Measurements from ENCODE around the gene BSG. TPM values are rescaled to one million over a fixed set of nuclear protein-coding genes. Genes with fewer than 3 reads are reported as not detected.

The BSG gene
- polyA plus RNA-seq, 1 donor from 2014 or later: 209 TPM

- Histone ChIP-seq H3K4me3 (ENCODE audit: low read length) (no peak overlapping the region), H3F3A (ENCODE audit: insufficient read depth, low read length, poor library complexity, severe bottlenecking) (no peaks in the 10 kb centered on the region), H3K36me3 (ENCODE audit: insufficient read depth, low read length) (no peaks in the 10 kb centered on the region), H3K9ac (ENCODE audit: low read length) (no peak overlapping the region), H3K27me3 (ENCODE audit: insufficient read depth, low read depth, low read length) (peaks cover 17% of the 10 kb centered on the region), H3K9me3 (ENCODE audit: low read length) (no peaks in the 10 kb centered on the region), H3K79me2 (replicated peaks; ENCODE audit: insufficient read depth, low read length) (no peaks in the 10 kb centered on the region), H3K9me2 (ENCODE audit: insufficient read depth, low read length) (no peaks in the 10 kb centered on the region), H4K20me1 (ENCODE audit: insufficient read depth) (peaks cover 9% of the 10 kb centered on the region), H3K4me2 (ENCODE audit: low read length) (no peak overlapping the region), H3K27ac (ENCODE audit: low read length) (no peak overlapping the region), H2AFZ (ENCODE audit: low read depth, low read length) (no peak overlapping the region)
- TF ChIP-seq CTCF (IDR thresholded peaks at IDR 0.05; ENCODE audit: poor library complexity, severe bottlenecking) (no peak), POLR2AphosphoS5 (IDR thresholded peaks at IDR 0.05) (no peak), EP300 (conservative IDR thresholded peaks at IDR 0.05; ENCODE audit: poor library complexity, severe bottlenecking) (no peak), MXI1 (conservative IDR thresholded peaks at IDR 0.05; ENCODE audit: poor library complexity, severe bottlenecking) (no peak), EZH2 (IDR thresholded peaks at IDR 0.05; ENCODE audit: borderline replicate concordance, insufficient read depth, low read length, poor library complexity, severe bottlenecking) (no peak), TAF1 (IDR thresholded peaks at IDR 0.05; ENCODE audit: low read depth) (no peak), RAD21 (conservative IDR thresholded peaks at IDR 0.05) (no peak), REST (IDR thresholded peaks at IDR 0.05; ENCODE audit: borderline replicate concordance) (no peak), SMC3 (conservative IDR thresholded peaks at IDR 0.05; ENCODE audit: poor library complexity) (no peak)
Measured at GRCh38 chr19:595326-596262, 23.2 kb downstream of the BSG start.

GRCh38 chr19:596263-596655 is 23.9 kb downstream of the BSG start:
- H3K4me3 ChIP-seq (ENCODE audit: low read length): no peak overlapping the region
- no peaks in the 10 kb centered on the region for H3K9me2 ChIP-seq (ENCODE audit: insufficient read depth, low read length)
- peaks cover 9% of the 10 kb centered on the region for H4K20me1 ChIP-seq (ENCODE audit: insufficient read depth)
- H3K9ac ChIP-seq (ENCODE audit: low read length): no peak overlapping the region
- no peaks in the 10 kb centered on the region for H3K9me3 ChIP-seq (ENCODE audit: low read length)
- no peak overlapping the region for H2AFZ ChIP-seq (ENCODE audit: low read depth, low read length)
- H3K27me3 ChIP-seq (ENCODE audit: insufficient read depth, low read depth, low read length): peaks cover 10% of the 10 kb centered on the region
- no peak for TF ChIP-seq CTCF (IDR thresholded peaks at IDR 0.05; ENCODE audit: poor library complexity, severe bottlenecking)
- no peak for TF ChIP-seq RAD21 (conservative IDR thresholded peaks at IDR 0.05)
- TF ChIP-seq SMC3 (conservative IDR thresholded peaks at IDR 0.05; ENCODE audit: poor library complexity): no peak
- no peak for TF ChIP-seq EZH2 (IDR thresholded peaks at IDR 0.05; ENCODE audit: borderline replicate concordance, insufficient read depth, low read length, poor library complexity, severe bottlenecking)
- no peak for TF ChIP-seq REST (IDR thresholded peaks at IDR 0.05; ENCODE audit: borderline replicate concordance)
- no peak for TF ChIP-seq MXI1 (conservative IDR thresholded peaks at IDR 0.05; ENCODE audit: poor library complexity, severe bottlenecking)
- TF ChIP-seq TAF1 (IDR thresholded peaks at IDR 0.05; ENCODE audit: low read depth): no peak
- no peak for TF ChIP-seq POLR2AphosphoS5 (IDR thresholded peaks at IDR 0.05)
- TF ChIP-seq EP300 (conservative IDR thresholded peaks at IDR 0.05; ENCODE audit: poor library complexity, severe bottlenecking): no peak
- H3K27ac ChIP-seq (ENCODE audit: low read length): no peak overlapping the region
- H3K36me3 ChIP-seq (ENCODE audit: insufficient read depth, low read length): no peaks in the 10 kb centered on the region
- no peaks in the 10 kb centered on the region for H3K79me2 ChIP-seq (replicated peaks; ENCODE audit: insufficient read depth, low read length)
- no peaks in the 10 kb centered on the region for H3F3A ChIP-seq (ENCODE audit: insufficient read depth, low read length, poor library complexity, severe bottlenecking)
- H3K4me2 ChIP-seq (ENCODE audit: low read length): no peak overlapping the region

All from neural cell (in vitro differentiated cells).